ENCODE data around the gene NUMBL. TPM values are rescaled to one million over a fixed set of nuclear protein-coding genes. Genes with fewer than 3 reads are reported as not detected.

The NUMBL gene
- total and polyA plus RNA-seq, 9 of the 15 experiments (the other 6 are each of a cell fraction or from before 2014, with no cell fraction given) = 0.39 to 38.6 (median 6.6) TPM

GRCh38 chr19:40663695-40664692 lies 26.5 kb downstream of the NUMBL start (continued):
- no peak for TF ChIP-seq ZNF318 (IDR thresholded peaks at IDR 0.05; ENCODE audit: borderline replicate concordance in 1 of 2, low read depth in 1 of 2)
- no peak; the same call in 1 of the 2 replicates for TF ChIP-seq ZNF511 (CRISPR knock-in tag; IDR thresholded peaks at IDR 0.05)
- no peak for TF ChIP-seq MED1 (CRISPR knock-in tag; IDR thresholded peaks at IDR 0.05; ENCODE audit: borderline replicate concordance)
- 0 out of 2 replicates have a peak, but pooled peaks have one; percentile 9 for TF ChIP-seq ZKSCAN1 (IDR thresholded peaks at IDR 0.05; ENCODE audit: low read depth, low read length)

Data from K562 (cell line).